ENCODE measurements around the gene MAPK9.

MAPK9 gene

DNA sequence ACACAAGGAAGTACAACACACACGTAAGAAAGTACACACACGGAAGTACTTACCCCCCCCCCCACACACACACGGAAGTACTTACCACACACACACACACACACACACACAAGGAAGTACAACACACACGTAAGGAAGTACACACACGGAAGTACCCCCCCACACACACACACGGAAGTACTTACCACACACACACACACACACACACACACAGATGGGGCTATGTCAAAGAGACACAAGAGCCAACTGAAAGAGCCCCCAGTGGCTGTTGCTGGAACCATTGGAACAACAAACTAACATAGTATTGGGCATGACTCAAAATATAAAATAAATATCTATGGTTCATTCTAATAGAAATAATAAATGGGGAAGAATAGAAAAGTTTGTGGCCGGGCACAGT, 4.9 kb upstream of the MAPK9 start:
- H3K4me3 ChIP-seq (ENCODE audit: low read depth, low read length) = no peak overlapping the region
- TF ChIP-seq, protein P1, sequence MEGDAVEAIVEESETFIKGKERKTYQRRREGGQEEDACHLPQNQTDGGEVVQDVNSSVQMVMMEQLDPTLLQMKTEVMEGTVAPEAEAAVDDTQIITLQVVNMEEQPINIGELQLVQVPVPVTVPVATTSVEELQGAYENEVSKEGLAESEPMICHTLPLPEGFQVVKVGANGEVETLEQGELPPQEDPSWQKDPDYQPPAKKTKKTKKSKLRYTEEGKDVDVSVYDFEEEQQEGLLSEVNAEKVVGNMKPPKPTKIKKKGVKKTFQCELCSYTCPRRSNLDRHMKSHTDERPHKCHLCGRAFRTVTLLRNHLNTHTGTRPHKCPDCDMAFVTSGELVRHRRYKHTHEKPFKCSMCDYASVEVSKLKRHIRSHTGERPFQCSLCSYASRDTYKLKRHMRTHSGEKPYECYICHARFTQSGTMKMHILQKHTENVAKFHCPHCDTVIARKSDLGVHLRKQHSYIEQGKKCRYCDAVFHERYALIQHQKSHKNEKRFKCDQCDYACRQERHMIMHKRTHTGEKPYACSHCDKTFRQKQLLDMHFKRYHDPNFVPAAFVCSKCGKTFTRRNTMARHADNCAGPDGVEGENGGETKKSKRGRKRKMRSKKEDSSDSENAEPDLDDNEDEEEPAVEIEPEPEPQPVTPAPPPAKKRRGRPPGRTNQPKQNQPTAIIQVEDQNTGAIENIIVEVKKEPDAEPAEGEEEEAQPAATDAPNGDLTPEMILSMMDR (IDR thresholded peaks at IDR 0.05; ENCODE audit: low read depth, low read length, missing control alignments) = peak; percentile 2
- no peak for DNase-seq (ENCODE audit: low read depth)

DNA sequence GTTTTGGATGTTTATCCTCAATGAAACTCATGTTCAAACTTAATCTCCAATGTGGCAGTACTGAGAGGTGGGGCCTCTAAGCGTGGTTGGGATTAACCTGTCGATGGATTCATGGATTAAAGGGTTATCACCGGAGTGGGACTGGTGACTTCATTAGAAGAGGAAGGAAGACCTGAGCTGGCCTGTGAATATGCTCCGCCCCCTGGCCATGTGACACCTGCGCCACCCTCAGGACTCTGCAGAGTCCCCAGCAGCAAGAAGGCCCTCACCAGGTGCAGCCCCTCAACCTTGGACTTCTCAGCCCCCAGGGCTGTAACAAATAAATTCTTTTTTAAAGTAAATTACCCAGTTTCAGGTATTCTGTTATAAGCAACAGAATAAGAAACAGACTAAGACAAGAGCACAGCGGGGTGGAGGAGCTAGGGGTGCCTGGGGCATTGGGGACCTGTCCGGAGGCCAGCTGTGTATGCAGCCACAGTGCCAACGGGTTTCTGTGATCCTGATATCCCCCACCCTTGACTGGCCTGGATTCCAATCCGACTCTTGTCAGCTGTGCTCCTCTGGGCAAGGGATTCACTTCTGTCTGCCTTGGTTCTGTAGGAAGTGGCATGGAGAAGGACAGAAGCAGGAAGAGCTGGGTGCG, 3.2 kb upstream of the MAPK9 start:
- TF ChIP-seq, protein P1 (IDR thresholded peaks at IDR 0.05; ENCODE audit: low read depth, low read length, missing control alignments) = no peak
- no peak overlapping the region for H3K4me3 ChIP-seq (ENCODE audit: low read depth, low read length)
- DNase-seq (ENCODE audit: low read depth) = no peak

DNA sequence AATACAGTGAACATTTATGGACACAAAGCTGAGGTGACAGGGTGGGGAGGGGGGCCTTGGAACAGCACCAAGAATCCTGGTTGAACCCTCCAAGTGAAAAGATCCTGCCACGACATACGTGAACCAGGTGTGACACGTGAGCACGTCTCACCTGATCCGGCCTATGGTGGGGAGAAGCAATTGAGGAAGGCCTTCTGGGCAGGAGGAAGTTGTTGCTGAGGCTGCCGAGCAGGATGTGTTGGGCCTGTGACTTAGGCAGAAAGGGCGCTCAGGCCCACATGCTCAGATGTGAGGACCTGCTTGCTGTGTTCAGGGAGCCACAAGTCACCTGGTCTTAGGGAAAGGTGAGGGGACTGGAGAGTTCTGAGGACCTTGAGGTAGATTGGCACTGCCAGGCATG, 2.5 kb upstream of the MAPK9 start:
- TF ChIP-seq, protein P1 (IDR thresholded peaks at IDR 0.05; ENCODE audit: low read depth, low read length, missing control alignments) = no peak
- no peak overlapping the region for H3K4me3 ChIP-seq (ENCODE audit: low read depth, low read length)
- DNase-seq (ENCODE audit: low read depth) = no peak

DNA sequence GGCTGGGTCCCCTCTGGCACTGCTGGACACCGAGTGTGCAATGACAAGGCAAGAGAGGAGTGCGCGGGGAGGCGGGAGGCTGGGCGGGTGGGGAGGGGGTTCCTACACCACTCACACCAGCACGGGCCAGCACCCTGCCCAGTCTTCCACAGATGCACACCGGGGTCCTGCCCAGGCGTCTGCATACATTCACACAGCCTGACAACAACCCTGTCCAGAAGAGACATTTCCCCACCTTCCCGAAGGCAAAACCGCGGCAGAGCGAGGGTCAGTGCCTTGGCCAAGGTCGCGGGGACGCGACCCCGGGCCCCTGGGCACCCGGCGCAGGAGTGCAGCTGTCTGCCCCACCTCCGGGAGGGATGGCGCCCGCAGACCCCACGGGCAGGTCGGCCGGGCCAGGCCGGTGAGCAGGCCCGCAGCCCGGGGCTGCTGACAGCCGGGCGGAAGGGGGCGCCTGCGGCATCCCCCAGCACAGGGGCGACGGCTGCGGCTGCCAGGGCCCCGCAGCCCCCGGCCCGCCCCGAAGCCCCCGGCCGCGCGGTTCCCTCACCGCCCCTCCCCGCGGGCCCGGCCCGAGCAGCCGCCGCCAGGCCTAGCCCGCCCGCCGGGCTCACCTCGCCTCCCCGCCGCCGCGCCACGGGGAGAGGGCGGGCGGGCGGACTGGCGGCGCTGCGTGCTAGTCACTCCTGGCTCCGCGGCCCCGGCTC, 496 bp downstream of the MAPK9 start:
- no peak for DNase-seq (ENCODE audit: low read depth)
- TF ChIP-seq, protein P1 (IDR thresholded peaks at IDR 0.05; ENCODE audit: low read depth, low read length, missing control alignments) = peak; percentile 29
- H3K4me3 ChIP-seq (ENCODE audit: low read depth, low read length) = peak overlapping the region; percentile 68

DNA sequence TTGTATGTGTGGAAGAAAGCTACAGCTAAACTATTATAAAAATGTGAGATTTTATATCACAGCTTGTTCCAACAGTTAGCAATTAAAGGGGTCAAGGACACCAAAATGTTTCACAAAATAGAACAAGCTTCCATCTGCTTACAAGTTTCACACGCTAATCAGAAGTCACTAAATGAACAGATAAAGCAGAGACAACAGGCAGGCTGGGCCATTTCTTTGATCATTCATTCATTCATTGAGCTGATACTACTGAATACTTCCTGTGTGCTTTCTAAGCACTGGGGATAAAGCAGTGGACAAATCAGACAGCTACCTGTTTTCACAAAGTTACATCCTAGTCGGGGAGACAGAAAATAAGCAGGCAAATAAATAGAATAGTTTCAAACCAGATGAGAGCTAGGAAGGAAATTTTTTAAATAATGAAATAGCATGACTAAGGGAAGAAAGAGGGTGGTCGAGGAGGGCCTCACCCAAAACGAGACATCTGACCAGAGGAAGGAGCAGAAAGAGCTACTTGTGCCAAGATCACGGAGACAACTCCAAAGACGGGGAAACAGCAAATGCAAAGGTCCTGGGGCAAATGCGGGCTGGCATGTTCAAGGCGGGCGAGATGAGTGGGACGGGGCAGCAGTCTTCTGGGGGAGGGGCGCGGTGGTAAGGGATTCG, 1.2 kb downstream of the MAPK9 start:
- DNase-seq (ENCODE audit: low read depth) = no peak
- peak overlapping the region; percentile 68 for H3K4me3 ChIP-seq (ENCODE audit: low read depth, low read length)
- TF ChIP-seq, protein P1 (IDR thresholded peaks at IDR 0.05; ENCODE audit: low read depth, low read length, missing control alignments) = no peak

DNA sequence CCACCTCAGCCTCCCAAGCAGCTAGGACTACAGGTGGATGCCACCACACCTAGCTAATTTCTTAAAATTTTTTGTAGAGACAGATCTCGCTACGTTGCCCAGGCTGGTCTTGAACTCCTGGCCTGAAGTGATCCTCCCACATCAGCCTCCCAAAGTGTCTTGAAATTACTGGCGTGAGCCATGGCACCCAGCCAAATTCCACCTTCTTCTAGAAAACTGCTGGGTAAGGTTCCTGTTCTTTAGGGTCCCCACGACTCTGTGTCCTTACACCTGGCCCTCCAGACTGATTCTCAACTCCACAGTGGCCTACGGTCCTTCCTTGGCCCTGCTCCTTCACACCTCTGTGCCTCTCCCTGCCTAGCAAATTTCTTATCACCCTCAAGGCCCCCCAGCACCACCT, 1.9 kb downstream of the MAPK9 start:
- no peak overlapping the region for H3K4me3 ChIP-seq (ENCODE audit: low read depth, low read length)
- TF ChIP-seq, protein P1 (IDR thresholded peaks at IDR 0.05; ENCODE audit: low read depth, low read length, missing control alignments) = no peak
- no peak for DNase-seq (ENCODE audit: low read depth)
